Suprapubic skin (tissue), 4 donors: ENCODE measurements around the gene RABL2A.

Experiments used
- EP300 ChIP-seq: sonication (generic); formaldehyde crosslinking; IDR thresholded peaks from one replicate; pipeline ENCODE4 v1.6.1; 2017; ENCODE audit warnings: antibody characterized with exemption
- POLR2AphosphoS5 ChIP-seq, 3 donors: sonication (generic); formaldehyde crosslinking; IDR thresholded peaks; one replicate each; pipeline ENCODE4 v1.6.1; 2017; ENCODE audit warnings: antibody characterized with exemption in 3 of 3
- TF ChIP-seq, protein P1 (sequence below), 2 donors: fragments of 200-600 bp in 1 of 2; fragments of 450-650 bp in 1 of 2; sonication (generic) in 1 of 2; IDR thresholded peaks; one replicate each; pipeline ENCODE4 v1.5.1; 2016 to 2019; ENCODE audit warnings: antibody characterized with exemption in 2 of 2, mild to moderate bottlenecking in 1 of 2, moderate library complexity in 1 of 2

- TF ChIP-seq, protein P1, sequence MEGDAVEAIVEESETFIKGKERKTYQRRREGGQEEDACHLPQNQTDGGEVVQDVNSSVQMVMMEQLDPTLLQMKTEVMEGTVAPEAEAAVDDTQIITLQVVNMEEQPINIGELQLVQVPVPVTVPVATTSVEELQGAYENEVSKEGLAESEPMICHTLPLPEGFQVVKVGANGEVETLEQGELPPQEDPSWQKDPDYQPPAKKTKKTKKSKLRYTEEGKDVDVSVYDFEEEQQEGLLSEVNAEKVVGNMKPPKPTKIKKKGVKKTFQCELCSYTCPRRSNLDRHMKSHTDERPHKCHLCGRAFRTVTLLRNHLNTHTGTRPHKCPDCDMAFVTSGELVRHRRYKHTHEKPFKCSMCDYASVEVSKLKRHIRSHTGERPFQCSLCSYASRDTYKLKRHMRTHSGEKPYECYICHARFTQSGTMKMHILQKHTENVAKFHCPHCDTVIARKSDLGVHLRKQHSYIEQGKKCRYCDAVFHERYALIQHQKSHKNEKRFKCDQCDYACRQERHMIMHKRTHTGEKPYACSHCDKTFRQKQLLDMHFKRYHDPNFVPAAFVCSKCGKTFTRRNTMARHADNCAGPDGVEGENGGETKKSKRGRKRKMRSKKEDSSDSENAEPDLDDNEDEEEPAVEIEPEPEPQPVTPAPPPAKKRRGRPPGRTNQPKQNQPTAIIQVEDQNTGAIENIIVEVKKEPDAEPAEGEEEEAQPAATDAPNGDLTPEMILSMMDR (IDR thresholded peaks at IDR 0.05) = no peak
- TF ChIP-seq POLR2AphosphoS5 (IDR thresholded peaks at IDR 0.05) = no peak
- TF ChIP-seq EP300 = no peak
Observed at GRCh38 chr2:113679457-113679856, 52.4 kb downstream of the RABL2A start.
